ENCODE measurements around the gene TMEM54. TPM values are rescaled to one million over a fixed set of nuclear protein-coding genes. Genes with fewer than 3 reads are reported as not detected.

Gene TMEM54
- total RNA-seq, 2 donors from 2014 or later = 8.6 to 12.3 TPM

- Mint-ChIP-seq H3K27ac (no peak overlapping the region), H3K9me3 (peaks cover 6% of the 10 kb centered on the region), H3K4me1 (no peaks in the 10 kb centered on the region), H3K4me3 (no peak overlapping the region), H3K36me3 (ENCODE audit: low read depth) (no peaks in the 10 kb centered on the region), H3K27me3 (ENCODE audit: insufficient read depth) (peaks cover 89% of the 10 kb centered on the region)
- peaks cover 79% of the 10 kb centered on the region for H3K27me3 ChIP-seq (ENCODE audit: control insufficient read depth, insufficient read depth, low read length, poor library complexity, severe bottlenecking)
- DNase-seq = no peak
- H3K27ac ChIP-seq (ENCODE audit: low read depth, low read length) = no peak overlapping the region
- H3K4me3 ChIP-seq (ENCODE audit: low read length) = no peak overlapping the region
- no peaks in the 10 kb centered on the region for H3K36me3 ChIP-seq (ENCODE audit: control insufficient read depth, insufficient read depth, low read length)
- 96 to 100% methylated on average over 1 of the region's 1 CpG for WGBS, 2 experiments (ENCODE audit: insufficient coverage in 1 of 2, insufficient read length in 1 of 2)
- TF ChIP-seq CTCF (conservative IDR thresholded peaks at IDR 0.05) = no peak
- H3K9me3 ChIP-seq (ENCODE audit: control insufficient read depth, low read length) = no peaks in the 10 kb centered on the region
- H3K9ac ChIP-seq (ENCODE audit: extremely low read depth, low read length, poor library complexity, severe bottlenecking) = no peak overlapping the region
- H3K4me1 ChIP-seq (ENCODE audit: control insufficient read depth, insufficient read depth, low read length) = no peaks in the 10 kb centered on the region
Observed at GRCh38 chr1:32891241-32891570, 10.0 kb downstream of the TMEM54 start.

GRCh38 chr1:32890516-32891240 lies 10.5 kb downstream of the TMEM54 start:
- Histone ChIP-seq H3K27ac (ENCODE audit: low read depth, low read length) (no peak overlapping the region), H3K4me1 (ENCODE audit: control insufficient read depth, insufficient read depth, low read length) (no peaks in the 10 kb centered on the region), H3K9ac (ENCODE audit: extremely low read depth, low read length, poor library complexity, severe bottlenecking) (no peak overlapping the region), H3K9me3 (ENCODE audit: control insufficient read depth, low read length) (no peaks in the 10 kb centered on the region), H3K36me3 (ENCODE audit: control insufficient read depth, insufficient read depth, low read length) (no peaks in the 10 kb centered on the region), H3K4me3 (ENCODE audit: low read length) (no peak overlapping the region), H3K27me3 (ENCODE audit: control insufficient read depth, insufficient read depth, low read length, poor library complexity, severe bottlenecking) (peaks cover 84% of the 10 kb centered on the region)
- no peak overlapping the region for H3K4me3 Mint-ChIP-seq
- whole genome bisulfite sequencing, 2 experiments (ENCODE audit: insufficient coverage in 1 of 2, insufficient read length in 1 of 2) = 87 to 97% methylated on average over 5 to 7 of the region's 7 CpGs
- peaks cover 88% of the 10 kb centered on the region for H3K27me3 Mint-ChIP-seq (ENCODE audit: insufficient read depth)
- H3K27ac Mint-ChIP-seq = no peak overlapping the region
- no peak for TF ChIP-seq CTCF (conservative IDR thresholded peaks at IDR 0.05)
- H3K36me3 Mint-ChIP-seq (ENCODE audit: low read depth) = no peaks in the 10 kb centered on the region
- H3K9me3 Mint-ChIP-seq = peaks cover 6% of the 10 kb centered on the region
- DNase-seq = peak; percentile 38
- H3K4me1 Mint-ChIP-seq = no peaks in the 10 kb centered on the region

GRCh38 chr1:32889731-32890278 lies 11.4 kb downstream of the TMEM54 start:
- WGBS, 2 experiments (ENCODE audit: insufficient coverage in 1 of 2, insufficient read length in 1 of 2) = 86 to 94% methylated on average over 3 of the region's 3 CpGs
- H3K27ac Mint-ChIP-seq = no peak overlapping the region
- no peaks in the 10 kb centered on the region for H3K36me3 Mint-ChIP-seq (ENCODE audit: low read depth)
- Histone ChIP-seq H3K4me3 (ENCODE audit: low read length) (no peak overlapping the region), H3K36me3 (ENCODE audit: control insufficient read depth, insufficient read depth, low read length) (no peaks in the 10 kb centered on the region), H3K9ac (ENCODE audit: extremely low read depth, low read length, poor library complexity, severe bottlenecking) (no peak overlapping the region), H3K27ac (ENCODE audit: low read depth, low read length) (no peak overlapping the region), H3K27me3 (ENCODE audit: control insufficient read depth, insufficient read depth, low read length, poor library complexity, severe bottlenecking) (peaks cover 93% of the 10 kb centered on the region), H3K9me3 (ENCODE audit: control insufficient read depth, low read length) (no peaks in the 10 kb centered on the region), H3K4me1 (ENCODE audit: control insufficient read depth, insufficient read depth, low read length) (no peaks in the 10 kb centered on the region)
- peaks cover 6% of the 10 kb centered on the region for H3K9me3 Mint-ChIP-seq
- H3K27me3 Mint-ChIP-seq (ENCODE audit: insufficient read depth) = peaks cover 93% of the 10 kb centered on the region
- H3K4me3 Mint-ChIP-seq = no peak overlapping the region
- H3K4me1 Mint-ChIP-seq = peaks cover 4% of the 10 kb centered on the region
- TF ChIP-seq CTCF (conservative IDR thresholded peaks at IDR 0.05) = no peak
- DNase-seq = no peak
